K562 treated with DMSO at 1 percent for 24 hours (cell line): Measurements from ENCODE around the gene RNF133. TPM values are rescaled to one million over a fixed set of nuclear protein-coding genes. Genes with fewer than 3 reads are reported as not detected.

Source experiments
- total RNA-seq: library from RNA; unstranded; fragments of 300-600 nt; gene quantifications from 2 replicates; pipeline ENCODE4 v1.2.3, GENCODE V29; 2022; ENCODE audit warnings: low read depth; ENCODE audit not compliant: insufficient read depth

Gene RNF133
- total RNA-seq, result not detected in 2 replicates

GRCh38 chr7:122699017-122699416 is at the start of gene RNF133:
Gene RNF133, minus strand, starts transcription at chr7:122699117. Its CDS starts 199 bp downstream, at chr7:122698918.

GRCh38 chr7:122702872-122703510 is 4.1 kb upstream of the RNF133 start, which contains the start of gene RNF148:
Gene RNF148, minus strand, starts transcription at chr7:122702922. Its CDS starts 172 bp downstream, at chr7:122702750.

Other genes starting within 250 kb of the RNF133 start
- gene RNF148, start 3.8 kb upstream of the RNF133 start, total RNA-seq, result not detected in 2 replicates
- gene CADPS2, start 187.3 kb upstream of the RNF133 start, total RNA-seq, result 0.42 and 0.54 TPM in 2 replicates